Astrocyte of the hippocampus (primary cell): ENCODE results near the gene ARHGEF16.
A peak's percentile ranks its signal among the peaks of the same experiment; 100 is the strongest.

Experiments
- DNase-seq: peaks from one replicate; pipeline ENCODE4 v3.0.0; 2011; ENCODE audit warnings: low read depth, low spot score

The ARHGEF16 gene

DNA sequence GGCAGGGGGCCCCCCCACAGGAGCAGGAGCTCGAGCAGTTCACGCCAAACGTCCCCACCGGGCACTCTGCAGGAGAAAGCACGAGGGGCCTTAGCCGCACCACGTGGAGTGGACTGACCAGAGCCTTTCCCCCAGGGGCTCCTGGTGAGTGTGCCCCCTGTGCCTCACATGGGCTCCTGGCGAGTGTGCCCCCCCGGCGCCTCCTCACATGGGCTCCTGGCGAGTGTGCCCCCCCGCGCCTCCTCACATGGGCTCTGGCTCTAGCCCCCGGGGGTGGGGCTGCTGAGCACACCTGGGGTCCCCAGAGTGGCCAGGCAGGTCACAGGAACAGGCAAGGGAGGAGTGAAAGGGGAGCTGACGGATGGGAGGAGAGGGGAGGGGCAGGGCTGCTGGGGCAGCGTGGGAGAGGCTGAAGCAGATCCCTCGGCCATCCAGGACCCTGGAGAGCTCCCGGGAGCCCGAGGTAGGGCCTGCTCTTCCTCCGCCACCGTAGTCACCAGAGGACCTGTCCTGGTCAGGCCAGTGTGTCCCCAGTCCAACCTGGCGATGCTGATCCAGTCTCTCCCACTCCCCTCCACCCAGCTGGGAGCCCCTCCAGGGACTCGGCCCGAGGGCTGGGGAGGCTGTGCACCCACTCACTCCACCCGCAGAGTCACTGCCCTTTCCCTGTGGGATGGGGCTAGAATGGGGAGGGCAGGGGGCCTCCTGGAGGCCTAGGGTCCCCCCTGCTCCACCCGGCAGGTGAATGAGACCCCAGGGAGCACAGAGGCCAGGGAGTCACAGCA, 47.6 kb downstream of the ARHGEF16 start:
- peak; percentile 80 for DNase-seq

DNA sequence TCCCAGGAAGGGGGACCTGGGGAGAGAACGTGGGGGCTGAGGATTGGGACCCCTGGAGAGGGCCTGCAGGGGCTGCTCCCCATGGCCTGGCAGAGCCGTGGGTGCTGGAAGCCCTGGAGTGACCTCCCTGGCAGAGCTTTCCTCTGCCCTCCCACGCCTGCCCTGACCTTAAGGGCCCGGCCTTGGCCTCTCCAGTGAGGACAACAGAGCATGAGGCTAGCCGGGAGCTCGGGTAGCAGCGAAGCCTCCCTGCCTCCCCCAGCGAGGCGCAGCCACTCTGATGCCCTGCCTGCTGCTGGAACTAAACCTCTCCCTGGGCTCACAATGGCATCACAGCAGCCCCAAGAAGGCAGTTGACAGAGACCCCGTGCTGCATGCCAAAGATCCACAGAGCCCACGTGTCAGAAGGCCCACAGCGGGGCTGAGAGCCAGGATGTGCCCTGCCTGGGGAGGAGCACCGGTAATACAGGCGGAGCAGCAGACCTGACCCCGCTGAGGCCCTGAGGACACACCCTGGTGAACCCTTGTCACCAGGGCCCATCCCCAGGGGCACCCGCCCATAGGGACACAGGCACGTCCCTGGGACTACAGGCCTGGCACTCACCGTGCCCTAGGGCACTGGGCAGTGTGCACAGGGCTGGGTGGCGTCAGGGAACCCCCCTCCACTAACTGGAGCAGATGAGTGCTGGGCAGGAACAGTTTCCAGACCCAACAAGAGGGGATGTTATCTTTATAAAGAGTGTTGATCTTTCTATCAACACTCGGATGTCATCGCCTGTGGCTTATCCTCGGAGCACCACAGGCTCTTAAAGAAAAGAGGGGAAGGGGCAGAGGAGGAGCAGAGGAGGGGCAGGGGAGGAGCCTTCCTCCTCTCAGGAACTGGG, 48.4 kb downstream of the ARHGEF16 start:
- DNase-seq = no peak

GRCh38 chr1:3503525-3503886, 49.0 kb downstream of the ARHGEF16 start:
- no peak for DNase-seq

DNA sequence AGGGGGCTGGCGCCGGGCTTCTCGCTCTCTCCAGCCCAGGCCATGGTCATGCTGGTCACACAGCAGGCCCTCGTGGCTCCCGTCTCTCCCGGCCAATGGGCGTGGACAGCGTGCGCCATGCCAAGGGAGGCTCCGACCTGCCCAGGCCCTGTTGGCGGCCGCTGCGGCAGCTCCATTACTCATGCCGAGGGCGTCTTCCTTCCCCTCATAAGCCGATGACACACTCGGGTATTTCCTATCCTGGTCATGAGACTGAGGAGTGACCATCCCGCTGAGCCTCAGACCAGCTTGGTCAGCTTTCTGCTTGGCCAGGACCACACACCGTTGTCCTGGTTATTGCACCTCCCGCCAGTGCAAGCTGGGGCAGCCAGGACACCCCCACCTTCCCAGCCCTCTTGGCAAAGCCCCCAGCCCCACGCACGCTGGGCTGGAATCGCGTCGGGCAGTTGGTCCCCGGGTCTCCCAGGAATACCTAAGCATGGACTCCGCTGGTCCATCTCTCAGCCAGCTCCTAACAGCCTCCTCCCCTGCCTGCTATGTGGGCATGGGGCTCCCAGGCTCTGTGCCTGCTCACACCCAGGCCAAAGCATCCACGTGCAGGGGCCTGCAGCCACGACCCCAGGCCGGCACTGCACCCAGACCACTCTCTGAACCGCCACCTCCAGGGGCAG, 49.8 kb downstream of the ARHGEF16 start:
- peak; percentile 87 for DNase-seq

- DNase-seq = no peak
These were observed 50.3 kb downstream of the ARHGEF16 start for GRCh38 chr1:3504822-3505153.

- no peak for DNase-seq
These were observed 50.7 kb downstream of the ARHGEF16 start for GRCh38 chr1:3505161-3505560.

DNA sequence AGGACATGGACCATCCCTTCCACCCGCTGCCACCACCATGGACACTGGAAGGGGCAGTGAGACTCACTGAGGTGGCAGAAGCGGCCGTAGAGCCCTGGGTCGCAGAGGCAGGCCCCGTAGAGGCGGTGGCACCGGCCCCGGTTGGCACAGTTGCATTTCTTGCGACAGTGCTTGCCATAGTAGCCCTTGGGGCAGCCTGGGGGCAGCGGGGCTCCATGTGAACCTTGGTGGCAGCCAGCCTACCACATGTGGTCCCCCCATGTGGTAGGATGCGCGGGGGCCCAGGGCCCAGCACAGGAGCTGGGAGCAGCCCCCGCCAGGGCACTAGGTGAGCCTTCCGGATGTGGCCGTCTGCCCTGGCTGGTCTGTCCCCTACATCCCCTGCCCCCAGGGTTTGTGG, 51.6 kb downstream of the ARHGEF16 start:
- DNase-seq = no peak

GRCh38 chr1:3506943-3507342, 52.5 kb downstream of the ARHGEF16 start:
- no peak for DNase-seq

GRCh38 chr1:3507636-3508275, 53.3 kb downstream of the ARHGEF16 start:
- no peak for DNase-seq

- DNase-seq = no peak
These were observed 54.4 kb downstream of the ARHGEF16 start for GRCh38 chr1:3508757-3509415.

DNA sequence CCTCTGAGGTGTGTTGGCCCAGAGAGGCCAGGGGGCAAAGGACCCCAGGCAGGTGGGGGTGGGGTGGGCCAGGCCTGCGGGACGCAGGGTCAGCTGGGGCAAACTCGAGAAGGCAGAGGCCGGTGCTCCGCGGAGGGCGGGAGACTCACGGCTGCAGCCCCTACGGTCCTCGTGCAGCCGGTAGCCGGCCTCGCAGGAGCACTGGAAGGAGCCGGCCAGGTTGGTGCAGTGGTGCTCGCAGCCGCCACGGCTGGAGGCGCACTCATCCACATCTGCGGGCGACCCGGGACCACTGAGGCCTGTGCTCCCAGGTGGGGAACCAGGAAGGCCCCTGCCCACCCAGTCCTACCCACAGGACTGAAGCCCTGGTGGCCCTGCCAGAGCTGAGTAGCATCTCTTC, 55.3 kb downstream of the ARHGEF16 start:
- DNase-seq = no peak

GRCh38 chr1:3510136-3510955, 55.9 kb downstream of the ARHGEF16 start:
- no peak for DNase-seq

DNA sequence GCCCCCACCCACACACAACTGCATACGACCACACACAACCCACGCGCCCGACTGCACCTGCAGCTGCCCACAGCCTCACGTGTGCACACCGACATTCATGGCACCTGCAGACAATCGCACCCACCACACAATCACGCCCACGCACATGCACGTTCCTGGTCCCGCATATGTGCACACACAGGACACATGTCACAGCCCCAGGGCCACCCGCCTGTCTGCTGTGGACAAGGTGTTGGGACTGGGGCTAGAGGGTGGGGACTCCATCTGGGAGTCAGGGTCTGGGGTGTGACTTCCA, 56.4 kb downstream of the ARHGEF16 start:
- DNase-seq = no peak

- no peak for DNase-seq
These were observed 56.8 kb downstream of the ARHGEF16 start for GRCh38 chr1:3511306-3511705.

GRCh38 chr1:3511856-3512255, 57.4 kb downstream of the ARHGEF16 start:
- DNase-seq = no peak

- DNase-seq = no peak
These were observed 59.9 kb downstream of the ARHGEF16 start for GRCh38 chr1:3514404-3514803.

DNA sequence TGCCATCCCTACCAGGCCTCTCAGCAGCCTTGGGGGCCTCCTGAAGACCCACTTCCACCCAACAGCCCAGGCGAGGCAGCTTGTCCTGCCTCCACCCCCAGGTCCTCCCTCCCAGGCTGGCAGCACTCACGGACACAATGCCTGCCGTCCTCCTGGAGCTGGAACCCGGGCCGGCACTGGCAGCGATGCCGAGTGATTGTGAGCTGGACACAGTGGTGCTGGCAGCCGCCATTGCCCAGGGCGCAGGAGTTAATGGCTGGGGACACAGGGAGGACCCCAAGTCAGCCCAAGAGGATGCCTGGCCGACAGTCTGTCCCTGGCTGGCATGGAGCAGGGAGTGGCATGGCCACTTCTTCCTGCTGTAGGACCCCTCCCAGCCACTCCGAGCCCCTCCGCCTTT, 60.8 kb downstream of the ARHGEF16 start:
- DNase-seq = no peak

- DNase-seq = peak; percentile 92
These were observed 61.5 kb downstream of the ARHGEF16 start for GRCh38 chr1:3515774-3516480.

- no peak for DNase-seq
These were observed 62.0 kb downstream of the ARHGEF16 start for GRCh38 chr1:3516481-3516869.
